NCI-H2196 treated with DMSO at 0.1 percent for 48 hours (cell line): ENCODE data around the gene PCID2.
"Not testable (repeated sequence)": the region's sequence is repeated elsewhere in the genome, so short reads cannot be mapped to it uniquely, and the experiment has no call there.

ENCODE experiments used
- DNase-seq: peaks from one replicate; lab custom pipeline; 2025; ENCODE audit not compliant: unreplicated experiment; lab: John Stamatoyannopoulos, UW

The PCID2 gene

DNA sequence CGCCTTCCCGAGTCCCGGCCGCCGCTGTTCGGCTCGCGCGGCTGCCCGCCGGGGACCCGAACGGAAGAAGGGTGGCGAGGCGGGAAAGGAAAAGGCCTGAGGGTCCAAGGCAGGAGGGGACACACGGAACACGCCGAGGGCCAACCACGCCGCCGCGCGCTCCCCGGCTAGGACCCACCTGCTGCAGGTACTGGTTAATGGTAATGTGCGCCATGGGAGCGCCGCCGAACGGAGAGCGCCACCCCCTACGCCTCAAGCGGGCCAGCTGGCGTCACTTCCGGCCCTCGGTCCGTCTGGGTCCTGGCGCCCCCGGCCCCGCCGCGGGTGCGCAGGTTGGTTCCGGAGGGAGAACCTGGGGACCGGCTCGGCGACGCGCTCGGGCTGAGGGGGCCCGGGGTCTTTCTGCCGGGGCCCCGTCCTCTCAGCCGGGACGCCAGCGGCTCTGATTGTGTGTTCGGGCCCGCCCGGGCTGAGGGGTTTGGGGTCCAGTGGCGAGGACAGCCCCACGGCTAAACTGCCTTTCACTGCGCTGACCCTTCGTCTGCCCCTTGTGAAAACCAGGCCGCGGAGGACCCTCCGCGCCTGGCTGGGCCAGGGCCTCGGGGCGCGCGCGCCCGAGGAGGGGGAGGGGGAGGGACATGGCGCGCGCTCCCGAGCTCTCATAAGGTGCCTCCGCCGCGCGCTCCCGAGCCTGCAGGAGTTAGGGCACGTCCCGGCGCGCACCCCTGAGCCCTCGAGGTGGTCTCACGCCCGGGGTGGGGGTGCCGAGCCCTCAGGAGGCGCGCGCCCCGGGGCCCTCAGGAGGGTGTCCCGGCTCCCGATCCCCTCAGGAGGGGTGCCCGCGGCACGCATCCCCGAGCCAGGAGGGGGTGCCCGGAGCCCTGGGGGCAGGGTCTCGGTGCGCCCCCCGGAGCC, at the start of gene PCID2:
TSS of gene PCID2 (minus strand) at position 249 of the 915 bp plus-strand sequence. CDS start at position 214, 35 bp downstream.
- peak; percentile 48 for DNase-seq

DNA sequence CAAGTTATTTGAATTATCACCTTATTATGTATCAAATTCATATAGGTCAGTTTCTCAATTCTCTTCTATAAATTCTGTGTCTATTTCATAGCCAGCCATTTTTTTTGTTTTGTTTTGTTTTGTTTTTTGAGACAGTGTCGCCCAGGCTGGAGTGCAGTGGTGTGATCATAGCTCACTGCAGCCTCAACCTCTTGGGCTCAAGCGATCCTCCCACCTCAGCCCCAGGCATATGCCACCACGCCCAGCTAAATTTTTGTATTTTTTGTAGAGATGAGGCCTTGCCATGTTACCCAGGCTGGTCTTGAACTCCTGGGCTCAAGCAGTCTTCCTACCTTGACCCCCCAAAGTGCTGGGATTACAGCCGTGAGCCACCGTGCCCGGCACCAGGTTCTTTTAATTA, 49.4 kb upstream of the PCID2 start:
- DNase-seq, result not testable (repeated sequence)

DNA sequence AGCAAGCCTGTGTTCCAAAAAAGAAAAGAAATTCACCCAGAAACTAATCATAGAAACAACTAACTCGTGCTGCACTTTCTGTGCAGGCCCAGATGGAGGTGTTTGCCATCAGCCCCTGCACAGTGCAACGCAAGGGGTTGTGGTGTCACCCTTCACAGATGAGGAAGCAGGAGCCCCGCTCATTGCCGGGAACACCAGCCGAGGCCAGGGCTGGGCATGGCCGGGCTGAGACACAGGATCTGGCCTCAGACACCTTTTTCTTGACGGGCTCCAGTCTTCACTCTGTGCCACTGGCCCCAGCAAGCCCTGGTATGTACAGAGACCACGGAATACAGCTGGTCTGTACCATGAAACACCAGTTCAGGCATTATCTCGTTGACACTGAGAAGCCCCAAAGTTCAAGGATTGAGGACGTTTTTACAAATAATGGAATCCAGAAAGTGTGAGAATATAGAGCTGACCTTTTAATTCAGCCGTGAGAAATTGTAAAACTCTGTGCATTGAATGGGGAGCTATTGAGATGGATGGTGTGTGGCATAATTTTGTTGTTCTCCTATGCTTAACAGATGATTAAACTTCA, 44.1 kb upstream of the PCID2 start:
- DNase-seq, result no peak

DNA sequence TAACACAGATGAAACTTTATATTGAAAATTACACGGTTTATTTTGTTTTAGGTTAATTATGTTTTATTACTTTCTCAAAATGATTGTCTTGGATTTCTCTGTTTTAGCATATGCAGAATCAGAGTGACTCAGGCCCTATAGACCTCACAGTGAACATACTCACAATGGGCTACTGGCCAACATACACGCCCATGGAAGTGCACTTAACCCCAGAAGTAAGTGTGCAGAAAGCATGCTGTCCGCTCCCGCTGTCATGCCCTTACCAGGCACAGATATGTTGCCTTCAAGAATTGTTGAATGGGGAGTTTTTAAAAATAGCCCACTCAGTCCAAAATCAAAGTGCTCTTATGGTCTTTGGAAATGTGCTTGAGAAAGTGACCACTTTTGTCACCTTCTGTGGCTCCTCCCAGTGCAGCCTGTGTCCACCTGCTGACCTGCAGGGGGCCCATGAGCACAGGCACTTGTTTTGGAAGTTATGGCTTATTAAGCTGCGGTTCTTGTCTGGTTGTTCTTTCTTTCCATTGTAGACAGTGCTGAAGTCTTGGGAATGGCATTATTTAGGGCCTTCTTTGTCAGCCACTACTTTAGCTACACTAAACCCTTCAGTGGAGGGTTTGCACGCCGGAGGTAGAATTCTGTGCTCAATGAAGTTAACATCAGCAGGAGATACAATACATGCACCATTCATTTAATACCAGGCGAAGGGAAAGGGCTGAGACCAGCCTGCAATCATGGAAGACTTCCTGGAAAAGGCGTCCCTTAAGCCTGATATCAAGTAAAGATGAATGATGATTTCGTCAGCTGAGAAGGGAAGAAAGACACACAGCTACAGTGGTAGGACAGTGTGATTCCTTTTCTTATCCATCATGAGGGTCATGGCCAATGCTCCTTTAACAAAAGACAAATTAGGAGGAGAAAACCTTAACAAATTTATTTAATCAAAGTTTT, 37.7 kb upstream of the PCID2 start:
- no peak for DNase-seq

DNA sequence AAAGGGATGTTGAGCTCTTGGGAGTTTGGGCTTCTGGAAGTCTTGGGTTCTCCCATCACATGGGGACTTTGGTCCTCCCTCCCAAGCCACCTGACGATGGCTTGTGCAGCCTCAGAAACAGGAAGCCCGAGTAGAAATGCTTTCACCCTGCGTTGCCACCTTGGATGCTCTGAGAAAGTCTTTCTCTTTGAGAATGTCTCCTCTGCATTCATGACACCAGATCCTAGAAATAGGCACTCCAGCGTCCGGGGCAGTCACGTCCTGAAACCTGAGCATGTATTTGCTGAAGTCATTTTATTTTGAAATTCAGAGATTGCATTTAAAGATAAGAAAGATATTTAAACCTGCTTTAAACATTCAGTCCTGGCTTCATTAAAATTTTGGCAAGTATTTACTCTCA, 35.4 kb upstream of the PCID2 start:
- no peak for DNase-seq

DNA sequence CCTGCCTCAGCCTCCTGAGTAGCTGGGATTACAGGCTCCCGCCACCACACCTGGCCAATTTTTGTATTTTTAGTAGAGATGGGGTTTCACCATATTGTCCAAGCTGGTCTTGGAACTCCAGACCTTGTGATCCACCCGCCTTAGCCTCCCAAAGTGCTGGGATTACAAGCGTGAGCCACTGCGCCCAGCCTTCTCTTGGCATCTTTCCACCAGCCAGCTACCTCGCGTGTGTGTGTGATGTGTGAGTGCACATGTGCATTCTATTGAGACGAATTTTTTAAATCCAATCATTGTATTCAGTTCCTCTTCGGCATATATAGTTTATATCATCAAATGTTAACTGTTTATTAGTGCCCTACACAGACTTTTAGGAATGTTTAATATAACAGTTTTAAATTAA, 33.2 kb upstream of the PCID2 start:
- DNase-seq, result not testable (repeated sequence)

DNA sequence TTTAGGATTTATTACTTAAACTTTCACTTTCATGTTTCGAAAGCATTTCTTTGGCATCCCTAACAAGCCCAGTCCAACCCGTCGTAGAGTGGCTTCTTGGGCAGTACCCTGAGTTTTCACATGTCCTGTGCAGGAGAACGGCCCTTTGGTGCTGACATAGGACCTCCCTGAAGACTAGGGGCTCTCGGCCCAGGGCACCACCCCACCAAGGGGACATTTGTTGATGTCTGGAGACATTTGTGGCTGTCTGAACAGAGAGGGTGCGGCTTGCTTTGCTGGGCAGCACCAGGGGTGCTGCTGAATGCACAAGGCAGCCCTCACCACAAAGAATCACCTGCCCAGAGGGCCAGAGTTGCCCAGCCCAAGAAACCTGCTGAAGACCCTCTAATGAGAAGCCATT, 31.5 kb upstream of the PCID2 start:
- no peak for DNase-seq

DNA sequence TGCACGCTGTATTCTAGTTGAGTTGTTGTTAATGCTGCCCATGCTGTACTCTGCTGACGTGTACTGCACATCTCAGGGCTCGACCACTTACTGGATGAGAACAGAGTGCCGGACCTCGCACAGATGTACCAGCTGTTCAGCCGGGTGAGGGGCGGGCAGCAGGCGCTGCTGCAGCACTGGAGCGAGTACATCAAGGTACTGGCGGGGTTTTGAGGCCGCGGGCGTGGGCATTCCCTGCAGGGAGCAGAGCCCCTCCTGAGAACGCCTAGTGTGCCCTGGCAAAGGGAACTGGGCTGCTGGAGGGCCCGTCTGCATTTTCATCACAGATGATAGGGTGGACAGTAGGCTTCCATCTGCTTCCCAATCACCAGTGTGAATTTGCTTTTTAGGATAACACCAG, 30.9 kb upstream of the PCID2 start:
- no peak for DNase-seq

DNA sequence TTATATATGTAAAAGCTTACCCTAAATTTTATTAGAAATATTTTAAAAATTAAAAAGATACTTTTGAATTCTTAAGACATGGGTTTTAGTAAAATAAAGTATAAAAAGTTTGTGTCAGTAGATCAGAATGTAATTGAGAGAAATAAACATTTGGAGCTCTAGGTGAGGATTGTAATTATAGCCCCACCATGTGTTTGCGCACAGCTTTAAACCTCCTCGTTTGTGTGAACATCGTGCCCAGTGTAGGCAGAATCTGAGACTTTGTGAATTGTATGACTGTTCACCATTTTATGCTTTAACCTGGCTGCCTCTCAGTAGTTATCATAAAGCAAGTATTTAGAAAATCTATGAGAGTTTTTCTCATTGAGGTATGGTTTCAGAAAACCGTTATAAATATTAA, 30.1 kb upstream of the PCID2 start:
- DNase-seq, result no peak

DNA sequence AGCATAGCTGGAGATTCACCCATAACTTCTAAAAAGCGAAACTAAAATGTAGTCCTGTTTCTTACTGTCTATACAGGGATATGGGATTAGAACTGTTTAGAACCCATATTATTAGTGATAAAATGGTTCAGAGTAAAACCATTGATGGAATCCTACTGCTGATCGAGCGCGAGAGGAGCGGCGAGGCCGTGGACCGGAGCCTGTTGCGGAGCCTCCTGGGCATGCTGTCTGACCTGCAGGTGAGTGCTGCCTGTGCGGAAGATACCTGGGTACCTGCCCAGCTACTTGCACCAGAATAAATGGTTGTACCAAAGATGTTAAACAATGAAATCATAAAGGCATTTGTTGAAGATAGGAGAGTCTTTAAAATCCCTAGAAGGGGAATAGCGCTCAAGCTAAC, 24.6 kb upstream of the PCID2 start:
- no peak for DNase-seq

DNA sequence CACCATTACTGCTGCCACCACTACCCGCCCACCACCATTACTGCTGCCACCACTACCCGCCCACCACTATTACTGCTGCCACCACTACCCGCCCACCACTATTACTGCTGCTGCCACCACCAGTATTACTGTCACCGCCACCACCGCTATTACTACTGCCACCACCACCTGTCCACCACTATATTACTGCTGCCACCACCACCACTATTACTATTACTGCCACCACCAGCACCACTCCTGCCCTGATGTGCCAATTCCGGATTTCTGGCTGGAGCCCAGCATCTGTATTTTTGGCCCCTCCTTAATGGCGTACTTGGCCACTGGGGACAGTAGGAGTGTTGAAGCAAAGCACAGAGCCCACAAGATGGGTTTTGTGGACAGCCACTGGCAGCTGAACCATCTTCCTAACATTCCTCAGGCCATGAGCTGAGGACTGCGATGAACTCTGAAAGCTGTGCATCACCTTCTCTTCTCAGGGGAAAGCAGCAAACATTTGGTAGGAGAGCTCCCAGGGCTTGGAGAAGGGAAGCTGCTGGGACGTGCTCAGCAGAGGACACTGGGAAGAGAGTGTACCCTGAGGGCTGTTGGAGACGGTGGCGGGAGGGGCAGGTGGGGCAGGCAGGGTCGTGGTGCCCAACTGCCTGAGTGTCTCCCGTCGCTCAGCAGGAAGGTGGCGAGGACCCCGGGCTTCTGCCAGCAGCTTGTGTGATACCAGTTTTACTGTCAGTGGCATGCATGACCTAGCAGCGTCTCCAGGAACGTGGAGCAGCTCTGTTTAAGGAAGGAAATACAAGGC, 23.9 kb upstream of the PCID2 start:
- DNase-seq, result no peak

DNA sequence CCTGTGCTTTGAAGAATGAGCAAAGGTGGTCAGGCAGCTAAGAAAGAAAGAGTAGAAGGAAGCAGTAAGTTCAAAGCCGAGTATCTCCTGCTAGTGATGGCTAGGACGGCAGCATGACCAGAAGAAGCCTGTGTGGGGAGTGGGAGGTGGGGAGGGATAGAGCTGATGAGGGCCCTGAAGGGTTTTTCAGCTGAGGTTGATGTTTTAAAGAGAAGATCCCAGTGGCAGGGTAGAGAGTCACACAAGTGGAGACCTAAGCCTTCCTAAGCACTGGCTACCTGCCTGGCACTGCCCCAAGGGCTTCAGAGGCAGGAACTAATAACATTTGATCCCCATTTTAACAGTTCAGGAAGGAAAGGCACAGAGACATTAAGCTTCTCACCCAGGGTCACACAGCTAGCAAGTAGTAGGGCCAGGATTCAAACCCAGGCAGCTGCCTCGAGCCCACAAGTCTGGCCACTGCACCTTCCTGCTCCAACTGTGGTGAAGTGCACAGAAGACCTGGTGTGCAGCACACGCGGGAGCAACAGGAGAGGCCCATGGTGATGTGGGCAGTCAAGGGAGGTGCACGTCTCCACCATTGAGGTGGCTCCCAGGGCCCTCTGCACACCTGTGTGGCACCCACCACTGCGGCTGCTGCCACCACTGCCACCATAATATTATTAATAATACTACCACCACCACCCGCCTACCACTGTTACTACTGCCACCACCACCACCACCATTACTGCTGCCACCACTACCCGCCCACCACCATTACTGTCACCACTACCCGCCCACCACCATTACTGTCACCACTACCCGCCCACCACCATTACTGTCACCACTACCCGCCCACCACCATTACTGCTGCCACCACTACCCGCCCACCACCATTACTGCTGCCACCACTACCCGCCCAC, 23.1 kb upstream of the PCID2 start:
- no peak for DNase-seq

DNA sequence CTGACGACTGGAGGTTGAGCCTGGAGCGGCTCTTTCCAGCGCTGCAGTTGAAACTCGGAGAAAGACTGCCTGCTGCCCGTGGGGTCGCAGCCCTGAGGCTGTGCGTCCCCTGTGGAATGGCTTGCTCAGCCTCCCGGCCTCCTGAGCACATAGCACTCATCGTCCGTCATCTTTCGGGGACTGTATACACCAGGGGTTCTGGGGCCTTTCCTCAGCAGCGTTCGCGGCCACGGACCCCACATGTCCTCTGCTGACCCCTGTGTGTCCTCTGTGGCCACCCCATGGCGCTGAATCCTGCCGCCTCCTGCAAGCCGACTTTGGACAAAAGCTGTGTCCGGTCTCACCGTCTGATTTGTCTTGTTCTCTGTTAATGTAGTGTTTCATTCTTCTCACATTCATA, 21.3 kb upstream of the PCID2 start:
- DNase-seq, result no peak

DNA sequence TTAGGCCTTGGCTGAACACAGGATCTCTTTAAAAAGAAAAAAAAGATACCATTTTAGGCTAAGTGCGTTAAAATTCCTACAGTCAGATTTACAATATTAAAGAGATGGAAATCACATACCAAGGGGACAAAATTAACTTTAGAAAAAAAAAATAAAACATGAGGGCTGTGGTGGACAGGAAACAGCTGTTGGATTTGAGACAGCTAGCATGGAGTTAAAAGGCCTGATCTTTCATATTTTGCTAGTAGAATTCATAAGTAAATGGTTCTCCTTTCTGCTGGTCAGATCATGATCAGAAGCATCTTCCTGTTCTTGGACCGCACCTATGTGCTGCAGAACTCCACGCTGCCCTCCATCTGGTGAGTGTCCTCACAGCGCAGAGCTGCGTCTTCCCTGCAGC, 20.7 kb upstream of the PCID2 start:
- no peak for DNase-seq

DNA sequence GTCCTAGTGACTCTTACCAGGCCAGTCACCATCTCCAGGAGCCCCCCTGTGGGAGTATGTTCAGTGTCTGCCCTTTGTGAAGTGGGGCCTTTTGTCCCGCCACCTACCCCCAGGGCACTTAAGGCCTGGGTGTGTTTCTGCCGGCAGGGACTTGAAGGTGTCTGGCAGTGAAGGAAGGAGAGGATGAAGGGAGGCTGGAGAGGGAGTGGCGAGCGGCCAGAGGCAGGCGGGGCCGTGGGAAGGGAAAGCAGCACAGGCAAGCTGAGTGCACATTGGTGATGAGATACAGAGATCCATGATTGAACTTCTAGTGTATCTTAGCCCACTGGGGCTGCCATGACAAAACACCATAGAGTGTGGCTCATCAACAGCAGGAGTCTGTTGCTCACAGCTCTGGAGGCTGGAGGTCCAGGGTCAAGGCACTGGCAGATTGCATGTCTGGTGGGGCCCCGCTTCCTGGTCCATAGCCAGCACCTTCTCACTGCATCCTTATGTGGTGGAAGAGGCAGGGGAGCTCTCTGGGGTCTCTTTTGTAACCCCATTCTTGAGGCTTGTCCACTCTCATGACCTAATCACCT, 18.5 kb upstream of the PCID2 start:
- DNase-seq, result no peak

DNA sequence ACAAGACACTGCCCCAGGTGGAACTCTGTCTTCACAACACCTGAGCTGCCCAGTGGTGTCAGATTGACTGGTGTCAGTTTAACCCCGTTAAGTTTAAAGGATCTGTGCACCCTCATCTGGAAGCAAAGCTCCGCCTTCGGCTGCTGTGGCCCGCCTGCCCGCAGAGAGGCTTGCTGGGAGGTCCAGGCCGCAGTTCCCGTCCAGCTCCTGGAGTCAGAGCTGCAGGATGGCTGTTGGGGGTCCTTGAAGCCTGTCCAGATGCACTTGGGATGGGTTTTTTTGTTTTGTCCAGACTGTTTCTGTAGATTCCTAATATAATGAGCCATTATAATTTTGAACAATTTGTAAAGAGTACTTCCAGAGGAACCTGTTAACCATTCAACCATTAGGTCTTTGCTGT, 17.0 kb upstream of the PCID2 start:
- no peak for DNase-seq

DNA sequence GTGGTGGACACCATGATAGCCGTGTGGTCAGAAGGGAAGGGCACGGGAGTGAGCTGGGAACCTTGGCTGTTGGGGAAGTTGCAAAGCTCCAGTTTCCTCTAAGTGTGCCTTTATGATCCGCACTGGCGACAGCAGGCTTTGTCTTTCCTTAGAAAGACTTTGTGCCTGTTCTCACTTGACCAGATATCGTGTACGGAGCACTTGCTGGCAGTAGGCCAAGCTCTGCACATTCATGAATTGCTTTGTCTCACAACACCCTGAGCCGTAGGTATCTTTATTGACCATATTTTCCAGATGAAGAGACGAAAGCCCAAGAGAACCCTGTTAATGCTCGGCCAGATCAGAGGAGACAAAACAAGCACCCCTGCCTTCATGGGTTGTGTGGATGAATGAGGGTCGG, 16.0 kb upstream of the PCID2 start:
- no peak for DNase-seq

DNA sequence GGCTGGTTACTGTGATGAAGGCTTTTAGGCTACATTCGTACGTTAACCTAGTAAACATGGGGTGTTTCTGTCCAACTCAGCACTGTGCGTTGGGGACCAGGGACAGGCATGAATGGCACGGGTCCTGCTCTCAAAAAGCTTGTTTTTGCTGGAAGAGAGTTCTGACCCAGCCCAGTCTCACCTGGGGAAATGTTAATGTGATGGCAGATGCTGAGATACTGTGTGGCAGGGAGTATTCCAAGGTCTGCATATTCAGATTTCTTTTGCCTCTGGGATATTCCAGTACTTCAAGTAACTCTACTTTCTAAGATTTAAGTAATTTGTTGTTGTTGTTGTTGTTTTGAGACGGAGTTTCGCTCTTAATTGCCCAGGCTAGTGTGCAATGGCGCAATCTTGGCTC, 14.6 kb upstream of the PCID2 start:
- DNase-seq, result no peak

DNA sequence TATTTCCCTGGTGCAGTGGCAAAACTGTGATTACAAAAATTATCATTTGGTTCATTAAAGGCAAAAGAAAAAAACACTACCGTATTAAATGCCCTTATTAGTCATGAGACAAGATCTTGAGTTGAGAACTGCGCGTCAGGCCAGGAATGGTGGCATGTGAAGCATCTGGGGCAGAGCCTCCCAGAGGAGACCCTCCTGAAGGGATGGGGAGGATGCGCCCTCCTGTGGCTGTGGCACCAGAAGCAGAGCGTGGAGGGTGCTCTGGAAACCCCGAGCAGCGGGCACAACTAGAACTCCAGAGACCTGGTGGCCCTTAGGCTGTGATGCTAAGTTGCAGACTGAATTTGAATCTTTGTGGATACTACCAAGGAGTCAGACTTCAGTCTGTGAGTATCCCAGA, 12.4 kb upstream of the PCID2 start:
- DNase-seq, result no peak
